Subcutaneous adipose tissue (tissue), 4 donors: ENCODE measurements around the gene ADCY3. TPM values are rescaled to one million over a fixed set of nuclear protein-coding genes. Genes with fewer than 3 reads are reported as not detected.

Experiments used
- CTCF ChIP-seq: fragments of 450-650 bp; IDR thresholded peaks from one replicate; pipeline ENCODE4 v1.5.1; 2016; ENCODE audit warnings: low read depth, mild to moderate bottlenecking, control low read depth, antibody characterized with exemption, moderate library complexity
- small RNA-seq: library from RNA; depleted of rRNA; stranded (forward); fragments of <200 nt; gene quantifications from one replicate; pipeline ENCODE3, GENCODE V24; 2016
- total RNA-seq, 4 donors: library from RNA; depleted of rRNA; stranded (reverse); fragments of >200 nt; gene quantifications; one replicate each; pipeline ENCODE4 v1.1.0, GENCODE V29; 2016

The ADCY3 gene
- total RNA-seq, 4 donors from 2014 or later, result 39.2 to 133 (median 74.5) TPM

GRCh38 chr2:24774373-24774772 lies 145.7 kb downstream of the ADCY3 start:
- no peak for TF ChIP-seq CTCF

- TF ChIP-seq CTCF, result no peak
Observed at GRCh38 chr2:24771764-24772586, 148.1 kb downstream of the ADCY3 start.

- TF ChIP-seq CTCF, result no peak
Observed at GRCh38 chr2:24771061-24771460, 149.0 kb downstream of the ADCY3 start.

Small RNA genes within 50 kb of the gene (small RNA-seq; reads per million reads assigned to genes)
- gene AC013267.1, result not detected
- not detected for gene RF00016

Other genes with a start within 250 kb of the ADCY3 start
- gene PTRHD1, start 126.8 kb downstream of the ADCY3 start, total RNA-seq, result 10 to 100 TPM; 10.2 to 35.1 (median 23.3) TPM
- 1 to 10 TPM; 3.1 to 6.3 (median 4.7) TPM for gene CENPO, start 126.8 kb downstream of the ADCY3 start, total RNA-seq
- 10 to 100 TPM in 3 of 4 donors, 1 to 10 TPM in 1; 9.3 to 21.5 (median 12.4) TPM for gene DNAJC27, start 51.7 kb upstream of the ADCY3 start, total RNA-seq
- 1 to 10 TPM in 2 of 4 donors, under 1 TPM in 2; 0.66 to 2.0 (median 1.0) TPM for gene EFR3B, start 121.8 kb upstream of the ADCY3 start, total RNA-seq
- 10 to 100 TPM in 2 of 4 donors, 1 to 10 TPM in 2; 4.6 to 42.2 (median 8.1) TPM for gene POMC, start 248.3 kb upstream of the ADCY3 start, total RNA-seq